Stimulated activated CD4-positive, alpha-beta T cell treated with anti-CD3 and anti-CD28 coated beads, Interleukin-15, amount 100 ng/mL, for 1 hour (primary cell): ENCODE results near the gene CHST9.
"Not testable (repeated sequence)": the region's sequence is repeated elsewhere in the genome, so short reads cannot be mapped to it uniquely, and the experiment has no call there.

Experiments used
- DNase-seq, 2 donors: peaks; one replicate each; pipeline ENCODE4 v3.0.0-alpha.2; 2020; ENCODE audit warnings: low read depth in 1 of 2, low spot score in 1 of 2

CHST9 gene

DNA sequence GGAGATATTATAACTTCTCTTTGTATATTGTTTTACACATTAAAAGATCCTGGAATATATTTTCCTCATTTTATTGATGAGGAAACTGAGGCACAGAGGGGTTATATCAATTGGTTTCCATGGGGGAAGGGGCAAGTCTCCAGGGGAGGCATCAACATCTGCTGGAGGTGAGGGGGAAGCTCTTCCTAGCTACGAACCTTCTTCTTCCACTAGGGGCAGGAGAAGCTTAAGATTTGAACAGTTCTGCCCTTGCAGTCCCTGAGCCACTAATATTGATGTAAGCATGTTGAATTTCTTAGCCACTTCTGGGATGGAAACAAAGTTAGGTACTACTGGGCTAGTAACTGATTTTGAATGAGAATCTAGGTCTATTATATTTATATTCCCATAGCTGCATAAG lies 179.5 kb downstream of the CHST9 start:
- DNase-seq: no peak

- DNase-seq: no peak
These were observed 180.9 kb downstream of the CHST9 start for GRCh38 chr18:27004056-27004829.

GRCh38 chr18:26999797-27000196 lies 185.3 kb downstream of the CHST9 start:
- DNase-seq: no peak

GRCh38 chr18:26993568-26993967 lies 191.5 kb downstream of the CHST9 start:
- DNase-seq: no peak

- DNase-seq: no peak
These were observed 192.2 kb downstream of the CHST9 start for GRCh38 chr18:26992926-26993325.

DNA sequence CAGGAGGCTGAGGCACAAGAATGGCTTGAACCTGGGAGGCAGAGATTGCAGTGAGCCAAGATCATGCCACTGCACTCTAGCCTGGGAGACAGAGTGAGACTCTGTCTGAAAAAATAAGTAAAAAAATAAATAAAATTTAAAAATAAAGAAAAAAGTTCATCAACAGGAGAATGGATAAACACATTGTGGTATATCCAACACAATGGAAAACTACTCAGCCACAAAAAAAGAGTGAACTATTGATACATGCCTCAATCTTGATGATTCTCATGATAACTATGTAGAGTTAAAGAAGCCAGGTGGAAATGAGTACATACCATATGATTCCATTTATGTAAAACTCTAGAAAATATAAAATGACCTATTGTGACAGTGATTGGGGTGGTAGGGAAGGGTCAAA lies 195.3 kb downstream of the CHST9 start:
- DNase-seq: no peak

DNA sequence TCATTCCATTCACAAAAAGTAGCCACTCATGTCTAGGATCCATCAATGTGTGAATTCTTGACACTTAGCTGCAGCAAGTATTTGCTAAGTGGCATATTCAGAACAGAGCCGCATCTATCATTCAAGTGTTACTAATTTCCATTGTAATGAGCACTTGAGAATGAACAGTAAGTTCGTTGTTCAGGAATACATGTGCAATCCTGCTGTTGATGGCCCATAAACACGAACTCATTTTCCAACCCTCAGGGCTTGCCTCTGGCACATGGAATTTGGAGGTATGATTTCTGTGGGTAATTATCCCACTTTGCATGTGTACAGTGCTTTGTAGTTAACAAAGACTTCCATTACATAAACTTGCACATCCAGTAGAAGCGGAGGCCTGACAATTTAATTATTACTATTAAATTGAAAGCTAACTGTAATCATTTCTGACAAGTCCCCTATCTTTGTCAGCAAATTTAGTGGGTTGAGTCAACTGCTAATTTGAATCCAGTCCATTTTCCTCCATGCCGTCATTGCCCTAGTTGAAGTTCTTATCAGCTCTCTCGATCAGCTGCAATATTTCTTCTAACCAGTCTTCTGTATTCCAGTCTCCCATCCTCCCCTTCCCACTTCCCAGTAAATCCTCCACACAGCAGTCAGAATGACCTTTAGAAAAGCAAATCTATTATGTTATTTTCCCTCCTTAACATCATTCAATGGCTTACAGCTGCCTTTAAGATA lies 203.6 kb downstream of the CHST9 start:
- no peak for DNase-seq

- no peak for DNase-seq
These were observed 206.2 kb downstream of the CHST9 start for GRCh38 chr18:26978812-26979341.

DNA sequence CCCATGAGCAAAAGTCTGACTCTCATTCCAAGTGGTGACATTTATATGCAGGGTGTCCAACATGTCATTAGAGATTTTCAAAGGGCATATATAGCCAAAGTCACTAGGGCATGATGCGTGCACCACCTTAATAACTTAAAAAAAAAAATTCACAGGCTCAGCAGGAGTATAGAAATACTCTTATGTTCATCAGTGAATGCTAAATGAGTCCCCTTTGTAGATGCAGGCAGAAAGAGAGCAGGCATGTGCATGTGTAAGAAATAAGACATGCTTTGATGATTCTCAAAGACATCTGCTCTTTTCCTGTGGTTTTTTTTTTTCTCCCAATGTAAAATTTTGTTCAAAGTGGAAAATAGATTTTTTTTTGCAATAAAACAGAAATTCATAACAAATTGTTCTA lies 207.3 kb downstream of the CHST9 start:
- no peak for DNase-seq

DNA sequence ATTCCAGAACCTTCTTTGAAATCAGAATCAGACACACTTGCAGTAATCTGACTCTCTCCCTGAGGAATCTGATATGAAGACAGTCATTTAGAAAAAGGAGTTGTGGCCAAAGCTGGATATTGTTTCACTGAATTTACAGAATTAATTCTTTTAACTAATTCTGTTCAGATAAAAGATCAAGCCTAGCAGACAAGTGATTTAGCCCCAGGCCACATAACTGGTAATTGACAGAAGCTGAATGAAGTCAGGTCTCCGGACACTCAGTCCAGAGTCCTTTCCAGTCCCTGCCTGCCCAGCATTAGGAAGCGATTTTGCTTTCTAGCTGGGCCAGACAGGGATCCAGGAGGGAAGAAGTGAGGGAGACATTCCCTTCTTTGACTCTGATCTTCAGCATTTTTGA lies 208.9 kb downstream of the CHST9 start:
- no peak for DNase-seq

DNA sequence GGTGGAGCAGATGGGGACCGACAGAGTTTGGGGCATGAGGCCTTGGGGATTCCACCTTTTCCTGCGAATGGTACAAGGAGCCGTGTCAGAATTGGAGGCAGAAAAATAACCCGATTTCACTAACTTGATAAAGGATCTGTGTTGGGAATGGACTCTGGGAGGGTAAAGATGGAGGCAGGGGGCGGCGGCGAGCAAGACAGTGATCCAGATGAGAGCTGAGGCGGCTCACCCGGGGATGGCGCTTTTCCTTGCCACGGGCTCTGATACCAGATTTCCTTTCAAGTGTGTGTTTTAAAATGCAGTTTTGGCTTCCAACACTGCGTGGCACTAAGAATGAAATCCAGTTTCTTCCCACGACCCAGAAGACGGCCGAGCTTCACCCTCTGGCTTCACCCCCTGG lies 212.6 kb downstream of the CHST9 start:
- DNase-seq: not testable (repeated sequence)

DNA sequence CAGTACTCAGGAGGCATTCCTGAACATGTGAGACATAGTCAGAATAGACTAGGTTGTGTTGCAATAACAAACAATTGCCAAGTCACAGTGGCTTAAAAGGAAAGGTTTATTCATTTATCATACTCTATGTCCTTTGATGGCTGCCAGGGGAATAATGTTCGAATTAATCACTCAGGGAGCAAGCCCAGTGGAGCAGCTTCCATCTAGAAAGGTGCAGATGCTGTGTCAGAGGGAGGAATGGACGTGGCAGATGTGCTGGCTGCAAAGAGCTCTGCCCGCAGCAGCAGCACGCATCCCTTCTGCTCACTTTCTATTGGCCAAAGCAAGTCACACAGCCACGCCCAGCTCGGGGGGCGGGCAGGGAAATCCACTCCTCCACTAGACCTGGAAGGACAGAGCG lies 213.7 kb downstream of the CHST9 start:
- DNase-seq: no peak

- DNase-seq: no peak
These were observed 214.5 kb downstream of the CHST9 start for GRCh38 chr18:26970637-26971036.

- no peak for DNase-seq
These were observed 219.9 kb downstream of the CHST9 start for GRCh38 chr18:26965206-26965605.

- DNase-seq: no peak
These were observed 221.8 kb downstream of the CHST9 start for GRCh38 chr18:26963292-26963691.

DNA sequence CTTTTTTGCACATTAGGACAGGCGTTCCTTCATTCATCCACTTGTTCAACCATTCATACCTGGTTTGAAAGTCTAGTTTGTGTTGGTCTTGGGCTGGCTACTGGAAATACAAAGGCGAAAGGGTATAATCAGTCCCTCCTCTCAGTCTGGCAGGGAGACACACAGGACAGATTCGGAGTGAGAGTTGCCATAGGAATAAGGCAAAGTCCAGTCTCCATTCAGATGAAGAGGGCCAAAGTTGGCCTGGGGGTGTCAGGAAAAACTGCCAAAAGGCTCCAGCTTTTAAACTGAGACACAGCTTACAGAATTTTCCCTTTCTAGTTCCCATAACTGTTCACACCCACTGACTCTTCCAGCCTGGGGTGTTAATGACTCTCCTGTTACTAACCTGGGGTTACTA lies 223.3 kb downstream of the CHST9 start:
- DNase-seq: no peak

- DNase-seq: no peak
These were observed 224.2 kb downstream of the CHST9 start for GRCh38 chr18:26960911-26961310.

GRCh38 chr18:26956863-26957262 lies 228.2 kb downstream of the CHST9 start:
- DNase-seq: no peak

DNA sequence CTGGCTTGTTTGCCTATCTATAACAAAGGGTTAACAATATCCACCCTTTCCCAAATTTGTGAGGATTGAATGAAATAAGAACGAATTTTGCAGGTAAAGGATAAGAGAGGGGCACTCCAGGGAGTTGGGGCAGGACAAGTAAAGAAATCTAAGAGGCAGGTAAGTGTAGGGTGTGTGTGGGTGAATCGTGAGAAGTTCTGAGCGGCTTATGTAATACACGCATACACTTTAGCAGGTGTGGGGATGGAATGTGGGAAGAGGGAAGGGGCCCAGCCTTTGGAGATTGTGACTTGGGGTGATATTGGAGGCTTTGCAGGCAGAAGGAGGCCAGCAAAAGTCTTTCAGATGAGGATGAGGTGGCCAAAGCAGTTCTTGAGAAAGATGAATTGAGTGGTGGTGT lies 236.4 kb downstream of the CHST9 start:
- no peak for DNase-seq

- DNase-seq: no peak
These were observed 241.2 kb downstream of the CHST9 start for GRCh38 chr18:26943906-26944305.

DNA sequence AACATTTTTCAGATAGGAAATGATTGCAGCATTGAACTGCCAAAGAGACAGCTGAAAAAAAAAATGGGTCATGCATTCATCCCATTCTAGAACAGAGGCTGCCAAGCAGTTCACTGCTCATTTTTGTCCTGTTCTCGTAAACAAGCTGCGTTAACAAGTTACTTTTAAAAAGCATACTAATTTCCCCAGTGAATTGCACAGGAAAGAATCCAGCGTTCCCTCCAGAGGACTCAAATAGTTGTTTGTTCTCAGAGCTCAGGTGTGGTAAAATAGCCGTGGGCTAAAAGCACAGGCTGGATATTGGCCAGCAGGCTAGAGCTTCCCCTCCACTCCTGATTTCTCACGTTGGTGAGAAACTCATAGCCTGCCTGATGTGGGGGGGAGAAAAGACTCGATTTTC lies 243.5 kb downstream of the CHST9 start:
- DNase-seq: no peak

- DNase-seq: no peak
These were observed 244.2 kb downstream of the CHST9 start for GRCh38 chr18:26940744-26941398.
